ENCODE measurements around the gene RBFOX2. TPM values are rescaled to one million over a fixed set of nuclear protein-coding genes. Genes with fewer than 3 reads are reported as not detected.

The RBFOX2 gene
- total and polyA plus RNA-seq, 2 of the 8 experiments (the other 6 are each of a cell fraction or from before 2014, with no cell fraction given): 121 to 122 TPM

DNA sequence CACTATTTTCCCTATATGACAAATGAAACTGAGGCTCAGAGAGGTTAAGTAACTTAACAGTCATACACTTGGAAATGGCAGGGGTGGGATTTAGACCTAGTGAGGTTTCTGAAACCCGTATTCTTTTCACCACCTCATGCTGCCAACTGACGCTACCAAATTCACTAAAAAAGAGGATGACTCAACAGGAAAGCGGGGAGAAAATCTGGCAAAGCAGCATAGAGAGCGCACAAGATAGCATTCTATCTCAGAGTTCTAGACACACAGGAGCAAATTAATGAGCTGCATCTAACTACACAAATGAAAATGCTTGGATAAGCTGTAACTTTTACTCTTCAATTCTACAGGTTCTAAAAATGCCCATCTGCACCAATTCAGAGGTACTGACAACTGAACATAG, 136.4 kb downstream of the RBFOX2 start (continued):
- TF ChIP-seq JUND (IDR thresholded peaks at IDR 0.05; ENCODE audit: low read length): no peak
- no peak for TF ChIP-seq TAF7 (optimal IDR thresholded peaks at IDR 0.05; ENCODE audit: borderline replicate concordance, low read depth, low read length)
- no peak for TF ChIP-seq BCL11A (IDR thresholded peaks at IDR 0.05; ENCODE audit: low read depth in 2 of 2, low read length in 2 of 2)
- TF ChIP-seq BACH1 (IDR thresholded peaks at IDR 0.05; ENCODE audit: low read length): no peak
- no peak for TF ChIP-seq BRCA1 (IDR thresholded peaks at IDR 0.05; ENCODE audit: low read depth, low read length)
- TF ChIP-seq EZH2 (IDR thresholded peaks at IDR 0.05; ENCODE audit: low read depth, low read length, severe bottlenecking): no peak
- no peak for TF ChIP-seq SAP30 (IDR thresholded peaks at IDR 0.05; ENCODE audit: insufficient read depth, insufficient replicate concordance, low read length)

Data from H1 (cell line).